Measurements from ENCODE around the gene CFLAR.

Gene CFLAR

DNA sequence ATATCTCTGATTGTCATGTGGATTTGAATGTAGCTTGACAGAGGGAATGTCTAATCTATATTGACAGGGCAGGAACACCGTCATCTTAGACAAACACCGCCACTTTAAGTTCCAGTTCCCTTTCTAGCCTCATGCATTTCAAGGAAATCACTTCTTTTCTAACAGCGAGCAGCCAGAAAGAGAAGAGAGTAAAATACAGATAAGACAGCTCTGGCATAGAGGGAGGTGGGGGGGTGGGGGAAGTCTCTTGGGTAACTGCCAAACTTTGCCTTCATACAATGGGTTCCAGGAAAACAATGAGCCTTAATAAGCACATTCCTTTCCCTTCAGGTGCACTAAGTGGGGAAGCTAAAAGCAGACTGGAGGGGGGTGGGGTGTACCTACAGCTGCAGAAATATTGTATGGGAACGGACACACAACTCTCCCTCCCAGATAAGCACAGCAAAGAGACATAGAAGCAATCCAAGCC is 104.2 kb downstream of the CFLAR start:
- no peak for DNase-seq

DNA sequence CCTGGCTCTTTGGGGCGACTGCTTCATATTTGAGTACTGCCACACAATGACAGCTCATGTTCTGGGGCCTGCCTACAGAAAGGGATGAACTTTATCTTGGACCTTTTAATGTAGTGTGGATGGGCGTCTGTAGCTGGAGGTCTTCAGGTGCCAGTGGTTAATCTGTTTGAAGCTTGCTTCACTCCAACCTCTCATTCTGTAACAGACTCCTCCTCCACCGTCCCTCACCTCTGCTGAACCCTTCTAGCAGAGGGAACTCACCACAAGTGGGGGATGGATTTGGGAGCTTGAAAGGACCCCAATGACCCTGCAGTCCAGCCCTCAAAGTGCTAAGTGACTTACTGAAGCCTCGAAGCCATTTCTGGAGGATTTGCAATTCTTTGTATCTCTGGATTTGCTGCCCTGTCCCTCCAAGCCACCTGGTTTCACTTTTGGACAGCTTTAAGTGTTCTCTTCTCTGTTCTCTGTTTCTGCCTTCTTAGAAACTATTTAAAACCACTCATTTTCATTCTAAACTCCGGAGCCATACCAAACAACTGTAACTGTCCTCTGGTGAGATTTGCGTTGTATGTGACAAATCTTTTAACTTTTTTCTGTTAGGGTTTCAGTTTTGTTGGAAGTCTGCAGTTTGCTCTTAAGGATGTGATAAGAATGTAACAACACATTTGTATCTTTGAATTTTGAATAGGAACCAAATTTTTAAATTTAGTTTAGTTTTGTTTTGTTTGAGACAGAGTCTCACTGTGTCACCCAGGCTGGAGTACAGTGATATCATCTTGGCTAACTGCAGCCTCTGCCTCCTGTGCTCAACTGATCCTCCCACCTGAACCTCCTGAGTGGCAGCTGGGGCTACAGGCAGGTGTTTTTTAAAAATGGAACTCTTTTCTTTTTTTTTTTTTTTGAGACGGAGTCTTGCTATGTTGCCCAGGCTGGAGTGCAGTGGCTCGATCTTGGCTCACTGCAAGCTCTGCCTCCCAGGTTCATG is 107.4 kb downstream of the CFLAR start:
- DNase-seq: no peak

Data from activated CD4-positive, CD25-positive, alpha-beta regulatory T cell treated with anti-CD3 and anti-CD28 coated beads, Interleukin-2, amount 50 U/mL, for 72 hours (primary cell).